CD8-positive, alpha-beta memory T cell (primary cell): ENCODE results near the gene SMCO4. TPM values are rescaled to one million over a fixed set of nuclear protein-coding genes. Genes with fewer than 3 reads are reported as not detected.

Source experiments
- CTCF ChIA-PET: fragments of 350-600 bp; sonication (Branson Sonifier 250); formaldehyde crosslinking; loops from one replicate; lab custom pipeline; 2021; ENCODE audit warnings: antibody characterized with exemption; lab: Charles Lee
- POLR2A ChIA-PET: fragments of 350-600 bp; sonication (Branson Sonifier 250); formaldehyde crosslinking; loops from one replicate; lab custom pipeline; 2021; ENCODE audit warnings: antibody characterized with exemption; lab: Charles Lee
- DNase-seq, 5 donors: peaks; one replicate each; pipeline versions ENCODE4 v3.0.0 to v3.0.0-alpha.2; 2020 to 2022; ENCODE audit warnings: mixed read lengths in 1 of 5
- H3K27ac ChIP-seq: one replicate; pipeline ENCODE4 v1.7.0; 2013; ENCODE audit warnings: low read depth, mild to moderate bottlenecking, low read length, moderate library complexity
- H3K27me3 ChIP-seq: 2 replicates; pipeline ENCODE4 v1.7.0; 2013; ENCODE audit warnings: low read length, mild to moderate bottlenecking; ENCODE audit not compliant: insufficient read depth, poor library complexity, severe bottlenecking
- H3K36me3 ChIP-seq: 2 replicates; pipeline ENCODE4 v1.7.0; 2013; ENCODE audit warnings: mild to moderate bottlenecking, low read length, moderate library complexity; ENCODE audit not compliant: insufficient read depth
- H3K4me1 ChIP-seq: 2 replicates; pipeline ENCODE4 v1.7.0; 2013; ENCODE audit warnings: mild to moderate bottlenecking, low read length, moderate library complexity; ENCODE audit not compliant: insufficient read depth
- H3K4me3 ChIP-seq: 2 replicates; pipeline ENCODE4 v1.7.0; 2013; ENCODE audit warnings: mild to moderate bottlenecking, low read length
- H3K9me3 ChIP-seq: 2 replicates; pipeline ENCODE4 v1.7.0; 2013; ENCODE audit warnings: mild to moderate bottlenecking, low read length
- H3K27ac Mint-ChIP-seq, 8 donors: one replicate each; pipeline ENCODE4 v1.8.0; 2020 to 2021; ENCODE audit warnings: mixed read lengths in 8 of 8, mild to moderate bottlenecking in 6 of 8, inconsistent platforms in 3 of 8, moderate library complexity in 3 of 8
- H3K27me3 Mint-ChIP-seq, 2 donors: one replicate each; pipeline ENCODE4 v1.8.0; 2020 to 2021; ENCODE audit warnings: mixed read lengths in 2 of 2, mild to moderate bottlenecking in 1 of 2, moderate library complexity in 1 of 2
- H3K36me3 Mint-ChIP-seq, 3 donors: one replicate each; pipeline ENCODE4 v1.8.0; 2020 to 2021; ENCODE audit warnings: mixed read lengths in 3 of 3, inconsistent platforms in 1 of 3, mild to moderate bottlenecking in 1 of 3
- H3K4me1 Mint-ChIP-seq, 3 donors: one replicate each; pipeline ENCODE4 v1.8.0; 2020 to 2021; ENCODE audit warnings: mixed read lengths in 3 of 3, inconsistent platforms in 1 of 3, mild to moderate bottlenecking in 1 of 3
- H3K4me3 Mint-ChIP-seq, 7 donors: one replicate each; pipeline ENCODE4 v1.8.0; 2020 to 2021; ENCODE audit warnings: mixed read lengths in 7 of 7, mild to moderate bottlenecking in 6 of 7, moderate library complexity in 4 of 7, inconsistent platforms in 2 of 7
- H3K9me3 Mint-ChIP-seq, 5 donors: one replicate each; pipeline ENCODE4 v1.8.0; 2020 to 2022; ENCODE audit warnings: mixed read lengths in 5 of 5, mild to moderate bottlenecking in 3 of 5, moderate library complexity in 2 of 5, inconsistent platforms in 1 of 5
- polyA plus RNA-seq: library from polyadenylated mRNA; unstranded; fragments of 300-500 nt; fragmentation: Illumina TruSeq; gene quantifications from one replicate; pipeline ENCODE4 v1.2.3, GENCODE V29; 2021
- total RNA-seq, 2 experiments: library from RNA; stranded (reverse); gene quantifications; one replicate each; pipeline ENCODE4 v1.2.3, GENCODE V29; 2021

Gene SMCO4
- total and polyA plus RNA-seq, 3 experiments from 2014 or later = 8.2 to 10.8 (median 9.0) TPM

DNA sequence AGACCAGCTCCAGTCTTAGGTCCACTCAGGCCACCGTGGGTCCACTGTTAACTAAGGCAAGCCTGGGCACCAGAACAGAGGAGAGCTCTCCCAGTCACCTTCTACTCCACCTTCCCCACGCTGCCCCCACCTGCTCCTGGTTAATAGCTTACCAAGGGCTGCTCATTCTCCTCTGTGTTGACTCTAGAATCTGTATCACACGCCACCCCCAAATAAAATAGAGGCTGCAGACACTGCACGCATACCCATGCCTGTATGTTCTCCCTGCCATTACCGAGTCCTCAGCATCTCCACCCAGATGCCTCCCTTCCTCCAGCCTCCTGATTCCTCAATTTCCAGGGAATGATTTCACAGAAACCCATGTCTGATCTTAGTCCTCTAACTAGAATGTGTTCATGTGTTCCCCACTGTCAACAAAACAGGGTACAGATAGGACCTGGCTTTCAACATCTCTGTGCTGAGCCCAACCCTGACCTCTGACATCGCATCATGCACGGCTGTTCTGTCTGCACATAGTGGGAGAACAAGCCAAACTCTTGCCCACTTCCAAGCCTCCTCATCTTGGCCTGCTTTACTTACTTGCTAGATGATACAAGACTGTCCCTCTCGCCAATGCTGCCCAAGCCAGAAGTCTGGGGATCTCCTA, 49.8 kb downstream of the SMCO4 start:
- Histone ChIP-seq H3K36me3 (no peaks in the 10 kb centered on the region), H3K27me3 (no peaks in the 10 kb centered on the region), H3K4me1 (no peaks in the 10 kb centered on the region), H3K9me3 (no peaks in the 10 kb centered on the region), H3K27ac (no peak overlapping the region), H3K4me3 (no peak overlapping the region)
- H3K36me3 Mint-ChIP-seq = no peaks in the 10 kb centered on the region
- no peak overlapping the region for H3K27ac Mint-ChIP-seq
- no peaks in the 10 kb centered on the region for H3K9me3 Mint-ChIP-seq
- no peaks in the 10 kb centered on the region for H3K27me3 Mint-ChIP-seq
- H3K4me1 Mint-ChIP-seq = no peaks in the 10 kb centered on the region
- POLR2A ChIA-PET = no interaction called here
- CTCF ChIA-PET = no interaction called here
- no peak overlapping the region for H3K4me3 Mint-ChIP-seq
- no peak for DNase-seq

DNA sequence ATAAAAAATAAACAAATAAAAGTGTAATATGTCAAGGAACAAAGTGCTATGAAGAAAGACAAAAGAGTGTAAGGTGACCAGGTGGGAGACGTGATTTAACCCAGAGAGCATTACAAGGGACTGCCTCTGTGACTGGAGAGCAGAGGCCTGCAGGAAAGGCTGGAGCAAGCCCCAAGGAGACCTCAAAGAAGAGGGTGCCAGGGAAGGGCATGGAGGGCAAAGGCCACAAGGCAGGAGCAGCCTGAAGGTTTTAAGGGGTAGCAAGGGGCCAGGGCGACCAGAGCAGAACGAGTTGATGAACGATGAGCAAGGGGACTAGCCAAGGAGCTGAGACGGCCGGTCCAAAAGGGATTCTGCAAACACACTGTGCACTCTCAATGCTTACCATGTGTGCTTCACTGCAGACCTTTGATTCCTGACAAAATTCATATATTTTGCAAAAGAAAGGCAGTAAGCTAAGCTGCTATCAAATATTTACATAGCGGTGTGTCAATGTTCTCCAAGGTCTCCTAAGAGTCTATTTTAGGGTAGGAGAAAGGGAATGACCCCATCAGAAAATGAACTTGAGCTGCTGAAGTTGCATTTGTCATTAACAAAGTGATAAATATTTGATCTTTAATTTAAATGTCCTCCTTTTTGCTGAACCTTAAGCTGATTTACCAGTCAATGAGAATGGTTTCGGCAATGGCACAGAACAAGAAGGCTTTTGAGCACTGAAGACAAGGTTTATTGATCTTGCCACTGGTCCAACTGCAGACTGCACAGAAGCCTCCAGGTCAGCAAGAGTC, 50.5 kb downstream of the SMCO4 start:
- Mint-ChIP-seq H3K27ac (no peak overlapping the region), H3K4me3 (no peak overlapping the region), H3K27me3 (no peaks in the 10 kb centered on the region), H3K36me3 (no peaks in the 10 kb centered on the region), H3K9me3 (no peaks in the 10 kb centered on the region), H3K4me1 (no peaks in the 10 kb centered on the region)
- no peak for DNase-seq
- Histone ChIP-seq H3K4me1 (no peaks in the 10 kb centered on the region), H3K36me3 (no peaks in the 10 kb centered on the region), H3K27ac (no peak overlapping the region), H3K9me3 (no peaks in the 10 kb centered on the region), H3K27me3 (no peaks in the 10 kb centered on the region), H3K4me3 (no peak overlapping the region)
- ChIA-PET CTCF (no interaction called here), POLR2A (no interaction called here)

GRCh38 chr11:93491973-93492372, 51.2 kb downstream of the SMCO4 start:
- DNase-seq = no peak
- H3K36me3 ChIP-seq = no peaks in the 10 kb centered on the region
- H3K4me1 ChIP-seq = no peaks in the 10 kb centered on the region
- ChIA-PET POLR2A (no interaction called here), CTCF (no interaction called here)
- Mint-ChIP-seq H3K36me3 (no peaks in the 10 kb centered on the region), H3K4me3 (no peak overlapping the region), H3K27ac (no peak overlapping the region), H3K4me1 (no peaks in the 10 kb centered on the region), H3K27me3 (no peaks in the 10 kb centered on the region), H3K9me3 (no peaks in the 10 kb centered on the region)
- no peaks in the 10 kb centered on the region for H3K27me3 ChIP-seq
- H3K27ac ChIP-seq = no peak overlapping the region
- H3K9me3 ChIP-seq = no peaks in the 10 kb centered on the region
- no peak overlapping the region for H3K4me3 ChIP-seq

- H3K36me3 ChIP-seq = no peaks in the 10 kb centered on the region
- no peaks in the 10 kb centered on the region for H3K4me1 ChIP-seq
- no peaks in the 10 kb centered on the region for H3K27me3 Mint-ChIP-seq
- no peaks in the 10 kb centered on the region for H3K9me3 ChIP-seq
- no peak overlapping the region for H3K27ac ChIP-seq
- no peak overlapping the region for H3K4me3 Mint-ChIP-seq
- POLR2A ChIA-PET = no interaction called here
- no peak overlapping the region for H3K4me3 ChIP-seq
- H3K4me1 Mint-ChIP-seq = no peaks in the 10 kb centered on the region
- H3K27ac Mint-ChIP-seq = no peak overlapping the region
- DNase-seq = no peak
- no peaks in the 10 kb centered on the region for H3K9me3 Mint-ChIP-seq
- H3K36me3 Mint-ChIP-seq = no peaks in the 10 kb centered on the region
- H3K27me3 ChIP-seq = no peaks in the 10 kb centered on the region
- CTCF ChIA-PET = no interaction called here
Observed at GRCh38 chr11:93490996-93491618, 52.1 kb downstream of the SMCO4 start.

DNA sequence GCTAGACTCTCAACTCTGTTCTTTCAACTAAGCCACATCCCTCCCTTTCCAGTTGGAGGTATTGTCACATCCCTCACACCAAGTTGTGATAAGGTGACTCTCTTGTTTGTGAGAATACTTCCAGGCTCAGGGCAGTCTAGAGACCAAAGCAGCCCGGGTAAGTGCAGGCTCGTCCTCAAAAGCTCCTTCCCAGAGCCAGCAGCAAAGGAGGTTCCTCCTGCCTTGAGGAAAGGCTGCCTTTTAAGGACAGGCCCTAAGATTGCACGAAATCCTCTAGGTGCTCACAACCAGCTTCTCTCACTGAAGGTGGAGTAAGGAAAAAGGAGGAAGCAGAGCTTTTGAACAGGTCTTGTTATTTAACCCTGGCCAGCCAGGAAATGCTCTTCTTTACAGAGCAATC, 53.4 kb downstream of the SMCO4 start:
- no peaks in the 10 kb centered on the region for H3K9me3 Mint-ChIP-seq
- CTCF ChIA-PET = no interaction called here
- H3K27me3 Mint-ChIP-seq = no peaks in the 10 kb centered on the region

DNA sequence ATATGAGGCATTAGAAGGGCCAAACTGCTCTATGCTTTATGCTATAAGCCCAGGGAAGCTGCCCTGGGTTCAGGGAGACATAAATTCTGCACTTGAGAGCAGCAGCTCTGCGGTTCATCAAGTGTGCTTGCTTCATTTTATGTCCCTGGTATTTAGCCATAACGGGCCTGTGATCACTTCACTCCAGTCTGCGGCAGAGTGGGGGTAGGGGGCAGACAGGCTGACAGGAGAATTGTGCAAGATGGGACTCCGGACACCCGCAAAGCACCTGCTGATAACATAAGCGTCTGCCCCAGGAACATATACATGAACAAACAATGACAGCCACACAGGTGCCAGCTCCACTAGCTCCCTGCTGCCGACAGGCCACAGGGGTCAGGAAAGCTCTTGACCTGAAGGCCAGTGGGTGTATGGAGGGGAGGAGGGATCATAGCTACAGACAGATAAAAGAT, 56.1 kb downstream of the SMCO4 start:
- CTCF ChIA-PET = no interaction called here
- Histone ChIP-seq H3K36me3 (no peaks in the 10 kb centered on the region), H3K4me1 (no peaks in the 10 kb centered on the region), H3K4me3 (no peak overlapping the region), H3K9me3 (no peaks in the 10 kb centered on the region), H3K27me3 (no peaks in the 10 kb centered on the region), H3K27ac (no peak overlapping the region)
- Mint-ChIP-seq H3K4me1 (no peaks in the 10 kb centered on the region), H3K27me3 (no peaks in the 10 kb centered on the region), H3K27ac (no peak overlapping the region), H3K9me3 (no peaks in the 10 kb centered on the region), H3K4me3 (no peak overlapping the region), H3K36me3 (no peaks in the 10 kb centered on the region)
- POLR2A ChIA-PET = no interaction called here
- no peak for DNase-seq

More for the DNA sequence above, 53.4 kb downstream of the SMCO4 start:
- no peaks in the 10 kb centered on the region for H3K36me3 ChIP-seq
- H3K9me3 ChIP-seq = no peaks in the 10 kb centered on the region
- H3K4me3 ChIP-seq = no peak overlapping the region
- Mint-ChIP-seq H3K4me1 (no peaks in the 10 kb centered on the region), H3K4me3 (no peak overlapping the region), H3K36me3 (no peaks in the 10 kb centered on the region), H3K27ac (peak overlapping the region in 1 of 8 donors; percentile 48)
- no peaks in the 10 kb centered on the region for H3K27me3 ChIP-seq
- no peak for DNase-seq
- no peaks in the 10 kb centered on the region for H3K4me1 ChIP-seq
- POLR2A ChIA-PET = no interaction called here
- no peak overlapping the region for H3K27ac ChIP-seq

- POLR2A ChIA-PET = no interaction called here
- Mint-ChIP-seq H3K4me1 (no peaks in the 10 kb centered on the region), H3K4me3 (no peak overlapping the region), H3K27me3 (no peaks in the 10 kb centered on the region), H3K36me3 (no peaks in the 10 kb centered on the region), H3K9me3 (no peaks in the 10 kb centered on the region), H3K27ac (no peak overlapping the region)
- no peak for DNase-seq
- H3K36me3 ChIP-seq = no peaks in the 10 kb centered on the region
- CTCF ChIA-PET = no interaction called here
- no peaks in the 10 kb centered on the region for H3K9me3 ChIP-seq
- no peak overlapping the region for H3K27ac ChIP-seq
- H3K4me3 ChIP-seq = no peak overlapping the region
- H3K27me3 ChIP-seq = no peaks in the 10 kb centered on the region
- H3K4me1 ChIP-seq = no peaks in the 10 kb centered on the region
Observed at GRCh38 chr11:93485983-93486382, 57.2 kb downstream of the SMCO4 start.

- H3K27ac Mint-ChIP-seq = no peak overlapping the region
- POLR2A ChIA-PET = no interaction called here
- H3K27me3 ChIP-seq = no peaks in the 10 kb centered on the region
Observed at GRCh38 chr11:93484716-93485115, 58.5 kb downstream of the SMCO4 start.

More at GRCh38 chr11:93484716-93485115, 58.5 kb downstream of the SMCO4 start:
- no peak for DNase-seq
- Mint-ChIP-seq H3K27me3 (no peaks in the 10 kb centered on the region), H3K4me3 (no peak overlapping the region), H3K9me3 (no peaks in the 10 kb centered on the region), H3K4me1 (no peaks in the 10 kb centered on the region), H3K36me3 (no peaks in the 10 kb centered on the region)
- H3K36me3 ChIP-seq = no peaks in the 10 kb centered on the region
- H3K9me3 ChIP-seq = no peaks in the 10 kb centered on the region
- CTCF ChIA-PET = no interaction called here
- no peak overlapping the region for H3K27ac ChIP-seq
- H3K4me3 ChIP-seq = no peak overlapping the region
- no peaks in the 10 kb centered on the region for H3K4me1 ChIP-seq
